A549 (cell line): ENCODE results near the gene ALKBH2. TPM values are rescaled to one million over a fixed set of nuclear protein-coding genes. Genes with fewer than 3 reads are reported as not detected.

Experiments
- ATAC-seq, 2 experiments: fragments of 200-7000 bp in 1 of 2; fragments of >200 bp in 1 of 2; cut with Nextera tagmentation in 1 of 2; cut with Tn5 transposase in 1 of 2; 3 replicates each; pipeline versions ENCODE4 v1.8.0 to v1.9.1; 2018 to 2020; ENCODE audit warnings: mild to moderate bottlenecking in 1 of 2, moderate library complexity in 1 of 2
- CTCF ChIA-PET: fragments of 300-600 bp; sonication (Branson Sonifier 250); formaldehyde crosslinking; extraction: SDS; loops from one replicate; lab custom pipeline; 2021; ENCODE audit warnings: antibody characterized with exemption, inconsistent platforms; lab: Yijun Ruan, JAX
- POLR2A ChIA-PET: fragments of 350-600 bp; formaldehyde crosslinking; extraction: SDS; loops from one replicate; lab custom pipeline; 2021; ENCODE audit warnings: antibody characterized with exemption, inconsistent platforms; lab: Yijun Ruan, JAX
- DNase-seq, 2 experiments: peaks; one replicate each; pipeline versions ENCODE4 v3.0.0 to v3.0.0-alpha.2; 2011 to 2016; ENCODE audit warnings: low read depth in 1 of 2, low spot score in 1 of 2
- FAIRE-seq: peaks from 2 replicates; lab custom pipeline; 2011; peaks lifted over from hg19 to GRCh38; lab: Jason Lieb, UNC
- H3K27ac ChIP-seq, 2 experiments: fragments of >200 bp; sonication (Bioruptor Twin); formaldehyde crosslinking; 3 replicates each; pipeline ENCODE4 v1.5.1; 2016 to 2017
- H3K4me1 ChIP-seq: fragments of >200 bp; sonication (Bioruptor Twin); formaldehyde crosslinking; 3 replicates; pipeline ENCODE4 v1.6.1; 2016
- H3K4me2 ChIP-seq: fragments of >200 bp; sonication (Bioruptor Twin); formaldehyde crosslinking; 3 replicates; pipeline ENCODE4 v1.6.1; 2016
- H3K4me3 ChIP-seq: fragments of >200 bp; sonication (Bioruptor Twin); formaldehyde crosslinking; 3 replicates; pipeline ENCODE4 v1.5.1; 2016
- H3K9me3 ChIP-seq: fragments of >200 bp; sonication (Bioruptor Twin); formaldehyde crosslinking; 3 replicates; pipeline ENCODE4 v1.6.1; 2016
- CHD4 ChIP-seq: fragments of 200-600 bp; sonication (generic); IDR thresholded peaks from 2 replicates; pipeline ENCODE4 v1.6.1; 2016; ENCODE audit warnings: antibody characterized with exemption, mild to moderate bottlenecking, borderline replicate concordance
- EHMT2 ChIP-seq: fragments of 200-600 bp; sonication (generic); IDR thresholded peaks from 2 replicates; pipeline ENCODE4 v1.6.1; 2016; ENCODE audit warnings: antibody characterized with exemption, low read depth, mild to moderate bottlenecking, moderate library complexity
- EP300 ChIP-seq, 2 experiments: fragments of >200 bp; sonication (Bioruptor Twin); formaldehyde crosslinking; IDR thresholded peaks; 2 replicates in 1 of 2; 3 replicates in 1 of 2; pipeline ENCODE4 v1.6.1; 2016 to 2017
- HEYL ChIP-seq: fragments of 250-450 bp; sonication (Bioruptor Pico); IDR thresholded peaks from 2 replicates; pipeline ENCODE4 v1.8.0; 2021; ENCODE audit warnings: mild to moderate bottlenecking, moderate library complexity
- NFE2L2 ChIP-seq: fragments of 150-350 bp; conservative IDR thresholded peaks from 2 replicates; pipeline ENCODE4 v1.6.1; 2014; ENCODE audit warnings: low read length
- NPAS2 ChIP-seq: fragments of 250-450 bp; sonication (Bioruptor Pico); IDR thresholded peaks from 2 replicates; pipeline ENCODE4 v1.8.0; 2022; ENCODE audit warnings: mild to moderate bottlenecking, moderate library complexity, borderline replicate concordance
- POLR2A ChIP-seq: IDR thresholded peaks from 2 replicates; pipeline ENCODE4 v1.6.1; 2012; ENCODE audit warnings: mild to moderate bottlenecking, low read length
- POLR2AphosphoS2 ChIP-seq: conservative IDR thresholded peaks from 2 replicates; pipeline ENCODE4 v1.6.1; 2012; ENCODE audit warnings: low read length, improper control_type of control experiment, inconsistent platforms
- RFX5 ChIP-seq: fragments of 450-650 bp; IDR thresholded peaks from 2 replicates; pipeline ENCODE4 v1.7.1; 2014; ENCODE audit warnings: antibody characterized with exemption, mild to moderate bottlenecking, moderate library complexity
- RNF2 ChIP-seq: fragments of 200-600 bp; sonication (generic); IDR thresholded peaks from 2 replicates; pipeline ENCODE4 v1.6.1; 2016; ENCODE audit warnings: low read depth, mild to moderate bottlenecking, antibody characterized with exemption, moderate library complexity, borderline replicate concordance
- ZSCAN20 ChIP-seq: fragments of 250-450 bp; sonication (Bioruptor Pico); IDR thresholded peaks from 2 replicates; pipeline ENCODE4 v1.8.0; 2022; ENCODE audit warnings: mild to moderate bottlenecking, moderate library complexity
- WGBS: methylation state at CpG from one replicate; pipeline ENCODE4 v1.1.6; 2017; ENCODE audit errors: missing lambda C conversion rate; 5-methylcytosine and 5-hydroxymethylcytosine counted together
- polyA plus RNA-seq, 4 experiments: library from polyadenylated mRNA; depleted of rRNA in 3 of 4; stranded (reverse); fragments of >200 nt; fragmentation: RNase III in 1 of 4; extraction: RNeasy Plus Mini Kit Qiagen cat#74134 plus additional on column Dnase treatment in 1 of 4; gene quantifications; 2 replicates in 3 of 4; 3 replicates in 1 of 4; pipeline ENCODE4 v1.2.3, GENCODE V29; 2011 to 2017
- TF ChIP-seq, protein P1 (sequence below): IDR thresholded peaks from 2 replicates; pipeline ENCODE4 v1.6.1; 2012
- TF ChIP-seq, protein P2 (sequence below): IDR thresholded peaks from 2 replicates; pipeline ENCODE4 v1.6.1; 2012
- TF ChIP-seq, protein P3 (sequence below): fragments of >200 bp; sonication (Bioruptor Twin); formaldehyde crosslinking; IDR thresholded peaks from 2 replicates; pipeline ENCODE4 v1.6.1; 2016
- TF ChIP-seq, protein P4 (sequence below): fragments of 200-600 bp; sonication (generic); IDR thresholded peaks from 2 replicates; pipeline ENCODE4 v1.6.1; 2016; ENCODE audit warnings: antibody characterized with exemption, mild to moderate bottlenecking, moderate library complexity
- TF ChIP-seq, protein P5 (sequence below): fragments of 150-350 bp; IDR thresholded peaks from 2 replicates; pipeline ENCODE4 v1.6.1; 2014; ENCODE audit warnings: low read depth, mild to moderate bottlenecking, low read length

Gene ALKBH2
- polyA plus RNA-seq, 2 of the 4 experiments (the other 2 are of a cell fraction): 53.9 to 57.7 TPM

DNA sequence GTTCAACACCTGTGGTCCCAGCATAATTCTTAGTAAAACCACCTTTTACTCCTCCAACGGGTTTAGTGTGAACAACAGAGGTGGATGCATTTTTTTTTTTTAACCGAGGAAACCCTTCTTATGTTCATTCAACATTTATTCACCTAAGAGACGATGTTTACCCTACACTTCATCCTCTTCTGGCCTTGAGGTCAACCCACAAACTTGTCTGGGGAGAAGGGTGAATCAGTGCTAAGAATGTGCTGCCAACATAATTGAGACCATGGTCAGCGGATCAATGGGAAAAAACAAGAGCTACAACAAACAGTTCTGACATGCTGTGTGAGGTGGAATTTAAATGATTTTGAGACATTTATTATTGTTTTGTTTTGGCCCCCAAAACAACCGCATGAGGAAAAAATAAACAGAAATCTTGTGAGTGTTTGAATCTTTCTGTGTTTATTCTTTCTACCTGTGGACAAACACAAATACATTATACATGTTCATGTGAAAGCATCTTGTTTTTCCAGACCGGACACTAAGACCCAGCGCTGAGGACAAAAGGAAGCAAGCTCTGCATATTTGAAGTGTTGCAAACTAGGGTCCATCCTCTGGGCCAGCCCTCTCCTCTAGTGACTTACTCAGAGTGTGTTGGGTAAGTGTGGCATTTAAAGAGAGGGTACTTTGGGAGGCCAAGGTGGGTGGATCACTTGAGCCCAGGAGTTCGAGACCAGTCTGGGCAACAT, 46.0 kb downstream of the ALKBH2 start:
- TF ChIP-seq POLR2AphosphoS2 (no peak), NPAS2 (no peak), EP300 (IDR thresholded peaks at IDR 0.05) (no peak), POLR2A (no peak), EHMT2 (no peak), RFX5 (no peak), CHD4 (no peak), ZSCAN20 (CRISPR knock-in tag) (no peak), HEYL (CRISPR knock-in tag) (no peak)
- TF ChIP-seq, protein P1, sequence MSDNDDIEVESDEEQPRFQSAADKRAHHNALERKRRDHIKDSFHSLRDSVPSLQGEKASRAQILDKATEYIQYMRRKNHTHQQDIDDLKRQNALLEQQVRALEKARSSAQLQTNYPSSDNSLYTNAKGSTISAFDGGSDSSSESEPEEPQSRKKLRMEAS: no peak
- TF ChIP-seq, protein P2, sequence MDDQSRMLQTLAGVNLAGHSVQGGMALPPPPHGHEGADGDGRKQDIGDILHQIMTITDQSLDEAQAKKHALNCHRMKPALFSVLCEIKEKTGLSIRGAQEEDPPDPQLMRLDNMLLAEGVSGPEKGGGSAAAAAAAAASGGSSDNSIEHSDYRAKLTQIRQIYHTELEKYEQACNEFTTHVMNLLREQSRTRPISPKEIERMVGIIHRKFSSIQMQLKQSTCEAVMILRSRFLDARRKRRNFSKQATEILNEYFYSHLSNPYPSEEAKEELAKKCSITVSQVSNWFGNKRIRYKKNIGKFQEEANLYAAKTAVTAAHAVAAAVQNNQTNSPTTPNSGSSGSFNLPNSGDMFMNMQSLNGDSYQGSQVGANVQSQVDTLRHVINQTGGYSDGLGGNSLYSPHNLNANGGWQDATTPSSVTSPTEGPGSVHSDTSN: no peak
- TF ChIP-seq, protein P3, sequence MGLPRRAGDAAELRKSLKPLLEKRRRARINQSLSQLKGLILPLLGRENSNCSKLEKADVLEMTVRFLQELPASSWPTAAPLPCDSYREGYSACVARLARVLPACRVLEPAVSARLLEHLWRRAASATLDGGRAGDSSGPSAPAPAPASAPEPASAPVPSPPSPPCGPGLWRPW: no peak
- TF ChIP-seq, protein P4, sequence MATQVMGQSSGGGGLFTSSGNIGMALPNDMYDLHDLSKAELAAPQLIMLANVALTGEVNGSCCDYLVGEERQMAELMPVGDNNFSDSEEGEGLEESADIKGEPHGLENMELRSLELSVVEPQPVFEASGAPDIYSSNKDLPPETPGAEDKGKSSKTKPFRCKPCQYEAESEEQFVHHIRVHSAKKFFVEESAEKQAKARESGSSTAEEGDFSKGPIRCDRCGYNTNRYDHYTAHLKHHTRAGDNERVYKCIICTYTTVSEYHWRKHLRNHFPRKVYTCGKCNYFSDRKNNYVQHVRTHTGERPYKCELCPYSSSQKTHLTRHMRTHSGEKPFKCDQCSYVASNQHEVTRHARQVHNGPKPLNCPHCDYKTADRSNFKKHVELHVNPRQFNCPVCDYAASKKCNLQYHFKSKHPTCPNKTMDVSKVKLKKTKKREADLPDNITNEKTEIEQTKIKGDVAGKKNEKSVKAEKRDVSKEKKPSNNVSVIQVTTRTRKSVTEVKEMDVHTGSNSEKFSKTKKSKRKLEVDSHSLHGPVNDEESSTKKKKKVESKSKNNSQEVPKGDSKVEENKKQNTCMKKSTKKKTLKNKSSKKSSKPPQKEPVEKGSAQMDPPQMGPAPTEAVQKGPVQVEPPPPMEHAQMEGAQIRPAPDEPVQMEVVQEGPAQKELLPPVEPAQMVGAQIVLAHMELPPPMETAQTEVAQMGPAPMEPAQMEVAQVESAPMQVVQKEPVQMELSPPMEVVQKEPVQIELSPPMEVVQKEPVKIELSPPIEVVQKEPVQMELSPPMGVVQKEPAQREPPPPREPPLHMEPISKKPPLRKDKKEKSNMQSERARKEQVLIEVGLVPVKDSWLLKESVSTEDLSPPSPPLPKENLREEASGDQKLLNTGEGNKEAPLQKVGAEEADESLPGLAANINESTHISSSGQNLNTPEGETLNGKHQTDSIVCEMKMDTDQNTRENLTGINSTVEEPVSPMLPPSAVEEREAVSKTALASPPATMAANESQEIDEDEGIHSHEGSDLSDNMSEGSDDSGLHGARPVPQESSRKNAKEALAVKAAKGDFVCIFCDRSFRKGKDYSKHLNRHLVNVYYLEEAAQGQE: no peak
- DNase-seq (peak in 1 of 2 experiments; percentile 26), ATAC-seq (no peak), FAIRE-seq (no peak)
- ChIA-PET CTCF (interaction anchor here (0.7 kb wide), 1 partner anchor 127 kb away, joined by 4 read pairs; no protein-coding TSS in a partner anchor), POLR2A (no interaction called here)
- no peak overlapping the region for H3K4me2 ChIP-seq
- H3K4me3 ChIP-seq: no peak overlapping the region
- no peak overlapping the region for H3K27ac ChIP-seq
- WGBS: 31% methylated on average over 8 of the region's 8 CpGs
- H3K9me3 ChIP-seq: no peaks in the 10 kb centered on the region
- no peaks in the 10 kb centered on the region for H3K4me1 ChIP-seq

DNA sequence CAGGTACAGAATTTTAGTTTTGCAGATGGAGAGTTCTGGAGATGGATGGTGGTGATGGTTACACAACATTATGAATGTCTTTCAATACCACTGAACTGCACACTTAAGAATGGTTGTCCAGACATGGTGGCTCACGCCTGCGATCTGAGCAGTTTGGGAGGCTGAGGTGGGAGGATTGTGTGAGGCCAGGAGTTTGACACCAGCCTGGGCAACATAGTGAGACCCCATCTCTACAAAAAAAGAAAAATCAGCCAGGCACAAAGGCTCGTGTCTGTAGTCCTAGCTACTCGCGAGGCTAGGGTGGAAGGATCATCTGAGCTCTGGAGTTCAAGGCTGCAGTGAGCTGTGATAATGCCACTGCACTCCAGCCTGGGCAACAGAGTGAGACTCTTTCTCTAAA, 49.0 kb downstream of the ALKBH2 start:
- H3K27ac ChIP-seq: no peak overlapping the region
- no peak overlapping the region for H3K4me3 ChIP-seq
- ChIA-PET CTCF (no interaction called here), POLR2A (no interaction called here)
- H3K4me2 ChIP-seq: no peak overlapping the region
- WGBS: 39% methylated on average over 5 of the region's 5 CpGs
- H3K4me1 ChIP-seq: no peaks in the 10 kb centered on the region
- no peak for TF ChIP-seq NFE2L2
- TF ChIP-seq, protein P4: no peak
- no peak for TF ChIP-seq EHMT2
- TF ChIP-seq, protein P2: no peak
- no peak for TF ChIP-seq RNF2
- TF ChIP-seq, protein P5, sequence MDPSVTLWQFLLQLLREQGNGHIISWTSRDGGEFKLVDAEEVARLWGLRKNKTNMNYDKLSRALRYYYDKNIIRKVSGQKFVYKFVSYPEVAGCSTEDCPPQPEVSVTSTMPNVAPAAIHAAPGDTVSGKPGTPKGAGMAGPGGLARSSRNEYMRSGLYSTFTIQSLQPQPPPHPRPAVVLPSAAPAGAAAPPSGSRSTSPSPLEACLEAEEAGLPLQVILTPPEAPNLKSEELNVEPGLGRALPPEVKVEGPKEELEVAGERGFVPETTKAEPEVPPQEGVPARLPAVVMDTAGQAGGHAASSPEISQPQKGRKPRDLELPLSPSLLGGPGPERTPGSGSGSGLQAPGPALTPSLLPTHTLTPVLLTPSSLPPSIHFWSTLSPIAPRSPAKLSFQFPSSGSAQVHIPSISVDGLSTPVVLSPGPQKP: no peak
- FAIRE-seq: no peak
- ATAC-seq: no peak
- H3K9me3 ChIP-seq: 0 out of 3 replicates have a peak, but pooled peaks cover 8% of the 10 kb centered on the region
- DNase-seq: no peak
